Loucy (cell line): ENCODE measurements around the gene TRIP13.
"Not testable (repeated sequence)": the region's sequence is repeated elsewhere in the genome, so short reads cannot be mapped to it uniquely, and the experiment has no call there.

Experiments
- H2AFZ ChIP-seq: fragments of 200-600 bp; sonication (generic); 2 replicates; pipeline ENCODE4 v1.6.0; 2016; ENCODE audit warnings: antibody characterized with exemption, mild to moderate bottlenecking, low read length, moderate library complexity
- H3F3A ChIP-seq: fragments of 200-600 bp; 2 replicates; pipeline ENCODE4 v1.6.0; 2016; ENCODE audit warnings: antibody characterized with exemption, low read depth, mild to moderate bottlenecking
- H3K27me3 ChIP-seq: fragments of 200-600 bp; sonication (generic); 2 replicates; pipeline ENCODE4 v1.6.1; 2014; ENCODE audit warnings: low read length, mild to moderate bottlenecking; ENCODE audit not compliant: insufficient read depth, poor library complexity, severe bottlenecking
- H3K36me3 ChIP-seq: fragments of 200-600 bp; sonication (generic); 2 replicates; pipeline ENCODE4 v1.6.1; 2016; ENCODE audit warnings: low read length; ENCODE audit not compliant: insufficient read depth
- H3K4me1 ChIP-seq: fragments of 200-600 bp; sonication (generic); 2 replicates; pipeline ENCODE4 v1.5.1; 2014; ENCODE audit warnings: low read length, mild to moderate bottlenecking; ENCODE audit not compliant: insufficient read depth, poor library complexity, severe bottlenecking
- H3K4me2 ChIP-seq: fragments of 200-600 bp; sonication (generic); 2 replicates; pipeline ENCODE4 v1.6.0; 2014; ENCODE audit warnings: antibody characterized with exemption, low read length, low read depth, mild to moderate bottlenecking; ENCODE audit not compliant: poor library complexity, severe bottlenecking
- H3K4me3 ChIP-seq: fragments of 200-600 bp; sonication (generic); 2 replicates; pipeline ENCODE4 v1.5.1; 2014; ENCODE audit warnings: low read length, mild to moderate bottlenecking, mixed read lengths; ENCODE audit not compliant: poor library complexity, severe bottlenecking
- H3K79me2 ChIP-seq: fragments of 200-600 bp; sonication (generic); 2 replicates; pipeline ENCODE4 v1.6.1; 2014; ENCODE audit warnings: low read length; ENCODE audit not compliant: insufficient read depth
- H3K9ac ChIP-seq: fragments of 200-600 bp; sonication (generic); 2 replicates; pipeline ENCODE4 v1.6.0; 2014; ENCODE audit warnings: mild to moderate bottlenecking, low read depth, low read length, moderate library complexity; ENCODE audit not compliant: poor library complexity, severe bottlenecking
- H3K9me2 ChIP-seq: fragments of 200-600 bp; sonication (generic); replicated peaks from 2 replicates; pipeline ENCODE4 v1.6.1; 2016; ENCODE audit warnings: low read depth, low read length, mixed read lengths
- H3K9me3 ChIP-seq: fragments of 200-600 bp; sonication (generic); 2 replicates; pipeline ENCODE4 v1.6.1; 2014; ENCODE audit warnings: mild to moderate bottlenecking, antibody characterized with exemption, low read length, low read depth; ENCODE audit not compliant: insufficient read depth
- H4K20me1 ChIP-seq: fragments of 200-600 bp; sonication (generic); 2 replicates; pipeline ENCODE4 v1.6.0; 2014; ENCODE audit warnings: antibody characterized with exemption, low read length, mild to moderate bottlenecking; ENCODE audit not compliant: insufficient read depth, poor library complexity, severe bottlenecking
- EZH2phosphoT487 ChIP-seq: fragments of 200-600 bp; IDR thresholded peaks from 2 replicates; pipeline ENCODE4 v1.6.1; 2018; ENCODE audit warnings: antibody characterized with exemption, mild to moderate bottlenecking, moderate library complexity, borderline replicate concordance
- TF ChIP-seq, protein P1 (sequence below): fragments of 200-600 bp; sonication (generic); conservative IDR thresholded peaks from 2 replicates; pipeline ENCODE4 v1.5.1; 2014; ENCODE audit warnings: mild to moderate bottlenecking, antibody characterized with exemption, low read length

Gene TRIP13

DNA sequence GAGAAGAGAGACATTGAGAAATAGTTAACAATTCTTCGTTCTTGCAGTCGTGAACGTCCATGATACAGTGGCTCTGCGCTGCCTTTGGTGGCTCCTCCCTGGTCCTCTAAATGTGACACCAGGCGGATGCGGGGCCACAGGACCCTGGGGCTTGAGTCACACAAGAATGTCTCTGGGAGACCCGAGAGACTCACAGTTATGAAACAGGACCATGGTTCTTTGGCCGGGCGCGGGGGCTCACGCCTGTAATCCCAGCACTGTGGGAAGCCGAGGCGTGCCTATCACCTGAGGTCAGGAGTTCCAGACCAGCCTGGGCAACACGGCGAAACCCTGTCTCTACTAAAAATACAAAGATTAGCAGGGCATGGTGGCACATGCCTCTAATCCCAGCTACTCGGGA lies 41.1 kb upstream of the TRIP13 start:
- Histone ChIP-seq H3K27me3 (no peaks in the 10 kb centered on the region), H3K9me2 (no peaks in the 10 kb centered on the region), H3K9ac (no peak overlapping the region), H2AFZ (no peak overlapping the region), H3K79me2 (no peaks in the 10 kb centered on the region), H3K9me3 (no peaks in the 10 kb centered on the region), H3K36me3 (no peaks in the 10 kb centered on the region), H3K4me3 (no peak overlapping the region), H4K20me1 (no peaks in the 10 kb centered on the region), H3F3A (no peaks in the 10 kb centered on the region), H3K4me1 (no peaks in the 10 kb centered on the region), H3K4me2 (no peak overlapping the region)
- TF ChIP-seq EZH2phosphoT487, result no peak
- TF ChIP-seq, protein P1, sequence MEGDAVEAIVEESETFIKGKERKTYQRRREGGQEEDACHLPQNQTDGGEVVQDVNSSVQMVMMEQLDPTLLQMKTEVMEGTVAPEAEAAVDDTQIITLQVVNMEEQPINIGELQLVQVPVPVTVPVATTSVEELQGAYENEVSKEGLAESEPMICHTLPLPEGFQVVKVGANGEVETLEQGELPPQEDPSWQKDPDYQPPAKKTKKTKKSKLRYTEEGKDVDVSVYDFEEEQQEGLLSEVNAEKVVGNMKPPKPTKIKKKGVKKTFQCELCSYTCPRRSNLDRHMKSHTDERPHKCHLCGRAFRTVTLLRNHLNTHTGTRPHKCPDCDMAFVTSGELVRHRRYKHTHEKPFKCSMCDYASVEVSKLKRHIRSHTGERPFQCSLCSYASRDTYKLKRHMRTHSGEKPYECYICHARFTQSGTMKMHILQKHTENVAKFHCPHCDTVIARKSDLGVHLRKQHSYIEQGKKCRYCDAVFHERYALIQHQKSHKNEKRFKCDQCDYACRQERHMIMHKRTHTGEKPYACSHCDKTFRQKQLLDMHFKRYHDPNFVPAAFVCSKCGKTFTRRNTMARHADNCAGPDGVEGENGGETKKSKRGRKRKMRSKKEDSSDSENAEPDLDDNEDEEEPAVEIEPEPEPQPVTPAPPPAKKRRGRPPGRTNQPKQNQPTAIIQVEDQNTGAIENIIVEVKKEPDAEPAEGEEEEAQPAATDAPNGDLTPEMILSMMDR, result no peak

DNA sequence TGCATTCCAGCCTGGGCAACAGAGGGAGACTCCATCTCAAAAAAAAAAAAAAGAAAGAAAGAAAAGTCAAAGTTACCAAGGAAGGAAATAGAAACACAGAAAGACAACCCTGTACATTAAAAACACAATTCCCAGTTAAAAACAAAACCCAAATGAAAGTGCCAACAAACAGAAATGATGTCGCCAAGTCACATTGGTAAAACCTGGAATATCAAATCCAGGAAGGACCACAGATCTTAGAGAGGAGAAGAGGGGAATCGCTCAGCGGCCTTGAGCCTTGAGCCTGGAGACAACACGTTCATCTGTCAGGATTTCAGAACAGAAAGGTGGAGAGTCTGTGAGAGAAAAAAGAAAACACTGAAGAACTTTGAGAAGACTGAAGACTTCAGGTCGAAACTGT lies 40.7 kb upstream of the TRIP13 start:
- no peaks in the 10 kb centered on the region for H3K4me1 ChIP-seq
- H3F3A ChIP-seq, result no peaks in the 10 kb centered on the region
- no peak overlapping the region for H2AFZ ChIP-seq
- H3K27me3 ChIP-seq, result no peaks in the 10 kb centered on the region
- no peaks in the 10 kb centered on the region for H3K79me2 ChIP-seq
- no peaks in the 10 kb centered on the region for H4K20me1 ChIP-seq
- TF ChIP-seq EZH2phosphoT487, result no peak
- TF ChIP-seq, protein P1, result no peak
- H3K4me2 ChIP-seq, result no peak overlapping the region
- H3K9me2 ChIP-seq, result no peaks in the 10 kb centered on the region
- H3K36me3 ChIP-seq, result no peaks in the 10 kb centered on the region
- H3K9ac ChIP-seq, result no peak overlapping the region
- H3K4me3 ChIP-seq, result no peak overlapping the region
- no peaks in the 10 kb centered on the region for H3K9me3 ChIP-seq

DNA sequence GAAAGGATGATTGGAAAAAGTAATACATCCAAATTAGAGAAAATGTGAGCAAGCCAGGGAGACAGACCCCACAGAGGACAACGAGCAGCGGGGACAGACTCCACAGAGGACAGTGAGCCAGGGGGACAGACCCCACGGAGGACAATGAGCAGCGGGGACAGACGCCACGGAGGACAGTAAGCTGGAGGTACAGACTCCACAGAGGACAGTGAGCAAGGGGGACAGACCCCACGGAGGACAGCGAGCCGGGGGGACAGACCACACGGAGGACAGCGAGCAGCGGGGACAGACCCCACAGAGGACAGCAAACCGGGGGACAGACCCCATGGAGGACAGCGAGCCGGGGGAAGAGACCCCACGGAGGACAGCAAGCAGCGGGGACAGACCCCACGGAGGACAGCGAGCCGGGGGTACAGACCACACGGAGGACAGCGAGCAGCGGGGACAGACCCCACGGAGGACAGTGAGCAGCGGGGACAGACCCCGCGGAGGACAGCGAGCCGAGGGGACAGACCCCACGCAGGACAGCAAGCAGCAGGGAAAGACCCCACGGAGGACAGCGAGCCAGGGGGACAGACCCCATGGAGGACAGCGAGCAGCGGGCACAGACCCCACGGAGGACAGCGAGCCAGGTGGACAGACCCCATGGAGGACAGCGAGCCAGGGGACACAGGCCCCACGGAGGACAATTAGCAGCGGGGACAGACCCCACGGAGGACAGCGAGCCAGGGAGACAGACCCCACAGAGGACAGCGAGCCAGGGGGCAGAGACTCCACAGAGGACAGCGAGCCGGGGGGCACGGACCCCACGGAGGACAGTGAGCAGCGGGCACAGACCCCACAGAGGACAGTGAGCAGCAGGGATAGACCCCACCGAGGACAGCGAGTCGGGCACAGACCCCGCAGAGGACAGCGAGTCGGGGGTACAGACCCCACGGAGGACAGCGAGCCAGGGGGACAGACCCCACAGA lies 40.0 kb upstream of the TRIP13 start:
- TF ChIP-seq, protein P1, result no peak
- no peak for TF ChIP-seq EZH2phosphoT487
- Histone ChIP-seq H3K4me1 (no peaks in the 10 kb centered on the region), H2AFZ (no peak overlapping the region), H3F3A (no peaks in the 10 kb centered on the region), H3K9ac (no peak overlapping the region), H3K79me2 (no peaks in the 10 kb centered on the region), H4K20me1 (no peaks in the 10 kb centered on the region), H3K4me2 (no peak overlapping the region), H3K9me3 (no peaks in the 10 kb centered on the region), H3K36me3 (no peaks in the 10 kb centered on the region), H3K9me2 (no peaks in the 10 kb centered on the region), H3K27me3 (no peaks in the 10 kb centered on the region), H3K4me3 (no peak overlapping the region)

DNA sequence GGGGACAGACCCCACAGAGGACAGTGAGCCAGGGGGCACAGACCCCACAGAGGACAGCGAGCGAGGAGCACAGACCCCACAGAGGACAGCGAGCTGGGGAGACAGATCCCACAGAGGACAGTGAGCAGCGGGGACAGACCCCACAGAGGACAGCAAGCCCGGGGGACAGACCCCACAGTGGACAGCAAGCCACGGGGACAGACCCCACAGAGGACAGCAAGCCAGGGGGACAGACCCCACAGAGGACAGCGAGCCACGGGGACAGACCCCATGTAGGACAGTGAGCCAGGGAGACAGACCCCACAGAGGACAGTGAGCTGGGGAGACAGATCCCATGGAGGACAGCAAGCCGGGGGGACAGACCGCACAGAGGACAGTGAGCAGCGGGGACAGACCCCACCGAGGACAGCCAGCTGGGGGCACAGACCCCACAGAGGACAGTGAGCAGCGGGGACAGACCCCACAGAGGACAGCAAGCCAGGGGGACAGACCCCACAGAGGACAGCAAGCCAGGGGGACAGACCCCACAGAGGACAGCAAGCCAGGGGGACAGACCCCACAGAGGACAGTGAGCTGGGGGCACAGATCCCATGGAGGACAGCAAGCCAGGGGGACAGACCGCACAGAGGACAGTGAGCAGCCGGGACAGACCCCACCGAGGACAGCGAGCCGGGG lies 39.1 kb upstream of the TRIP13 start:
- not testable (repeated sequence) for H3F3A ChIP-seq, H3K9ac ChIP-seq, H2AFZ ChIP-seq, H3K4me1 ChIP-seq, H3K36me3 ChIP-seq, H3K79me2 ChIP-seq, H3K9me3 ChIP-seq, H3K4me3 ChIP-seq, H4K20me1 ChIP-seq, H3K27me3 ChIP-seq, H3K4me2 ChIP-seq, H3K9me2 ChIP-seq
